OCI-LY3 (cell line): ENCODE data around the gene DPT.

Experiments used
- H2AFZ ChIP-seq: fragments of 200-600, 300-600 bp; shearing (Covaris generic); 2 replicates; pipeline ENCODE4 v1.6.0; 2014; ENCODE audit warnings: antibody characterized with exemption, low read depth, low read length
- H3K27ac ChIP-seq: fragments of 200-600, 300-600 bp; sonication (generic); 2 replicates; pipeline ENCODE4 v1.5.1; 2014; ENCODE audit warnings: mild to moderate bottlenecking, low read length, moderate library complexity, mixed read lengths
- H3K27me3 ChIP-seq: fragments of 200-600, 300-600 bp; sonication (generic); 2 replicates; pipeline ENCODE4 v1.6.1; 2014; ENCODE audit warnings: low read depth, low read length, mixed read lengths
- H3K36me3 ChIP-seq: fragments of 200-600, 300-600 bp; sonication (generic); replicated peaks from 2 replicates; pipeline ENCODE3; 2014; ENCODE audit warnings: low read depth, low read length, mixed read lengths
- H3K4me1 ChIP-seq: fragments of 300-600, 200-600 bp; sonication (generic); 2 replicates; pipeline ENCODE4 v1.6.1; 2014; ENCODE audit warnings: low read length, mixed read lengths
- H3K4me2 ChIP-seq: fragments of 200-600, 300-600 bp; sonication (generic); 2 replicates; pipeline ENCODE4 v1.6.1; 2014; ENCODE audit warnings: low read length, mixed read lengths
- H3K4me3 ChIP-seq: fragments of 300-600, 200-600 bp; sonication (generic); 2 replicates; pipeline ENCODE4 v1.5.1; 2014; ENCODE audit warnings: antibody characterized with exemption, mild to moderate bottlenecking, low read length, moderate library complexity
- H3K79me2 ChIP-seq: fragments of 300-600, 200-600 bp; shearing (Covaris generic); 2 replicates; pipeline ENCODE4 v1.6.1; 2014; ENCODE audit warnings: mild to moderate bottlenecking, low read length, mixed read lengths
- H3K9ac ChIP-seq: fragments of 300-600, 200-600 bp; shearing (Covaris generic); 2 replicates; pipeline ENCODE4 v1.6.0; 2014; ENCODE audit warnings: mild to moderate bottlenecking, low read length, moderate library complexity
- H3K9me3 ChIP-seq: fragments of 200-600, 300-600 bp; shearing (Covaris generic); 2 replicates; pipeline ENCODE4 v1.6.1; 2014; ENCODE audit warnings: low read length, mixed read lengths; ENCODE audit not compliant: insufficient read depth
- H4K20me1 ChIP-seq: fragments of 200-600, 300-600 bp; sonication (generic); 2 replicates; pipeline ENCODE4 v1.6.1; 2016; ENCODE audit warnings: low read length, mixed read lengths; ENCODE audit not compliant: insufficient read depth
- EZH2phosphoT487 ChIP-seq: fragments of 200-600 bp; shearing (Covaris generic); IDR thresholded peaks from 2 replicates; pipeline ENCODE4 v1.6.1; 2018; ENCODE audit warnings: antibody characterized with exemption, mixed run types, low read depth
- TF ChIP-seq, protein P1 (sequence below): fragments of 200-600, 300-600 bp; sonication (generic); IDR thresholded peaks from 2 replicates; pipeline ENCODE4 v1.5.1; 2014; ENCODE audit warnings: antibody characterized with exemption, low read length, low read depth

Gene DPT

DNA sequence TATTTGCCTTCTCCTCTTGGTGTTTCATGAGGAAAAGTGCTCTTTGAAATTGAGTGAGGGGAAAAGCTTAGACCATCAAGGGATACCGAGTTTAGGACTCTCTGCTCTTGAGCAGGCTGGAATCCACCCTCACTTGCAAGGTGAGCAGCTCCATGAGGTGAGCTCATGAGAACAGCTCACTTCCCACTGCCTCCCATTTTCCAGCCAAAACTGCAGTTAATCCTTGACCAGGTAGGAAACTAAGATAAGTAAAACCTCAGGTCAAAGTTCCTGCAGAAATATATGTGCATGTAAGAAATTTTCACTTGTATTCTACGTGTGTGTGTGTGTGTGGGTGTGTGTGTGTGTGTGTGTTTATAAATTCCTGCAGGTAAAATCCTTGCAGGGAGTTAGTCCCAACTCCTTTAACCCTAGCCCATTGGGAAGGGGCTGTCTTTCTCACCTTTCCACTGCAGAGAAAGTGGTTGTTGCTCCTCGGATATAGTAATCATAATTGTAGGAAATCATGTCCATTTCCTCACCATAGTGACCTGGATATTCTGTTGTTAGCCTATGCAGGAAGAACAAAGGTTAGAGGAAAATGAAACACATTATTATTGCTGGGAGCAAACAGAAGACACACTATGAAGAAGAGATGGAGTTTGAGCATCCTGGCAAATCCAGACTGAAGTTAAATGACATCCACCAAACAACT is 28.3 kb downstream of the DPT start:
- Histone ChIP-seq H3K27ac (no peak overlapping the region), H3K4me1 (no peaks in the 10 kb centered on the region), H4K20me1 (no peaks in the 10 kb centered on the region), H3K79me2 (no peaks in the 10 kb centered on the region), H2AFZ (no peak overlapping the region), H3K27me3 (peaks cover 3% of the 10 kb centered on the region; the same call in 1 of the 2 replicates), H3K36me3 (no peaks in the 10 kb centered on the region), H3K9ac (no peak overlapping the region), H3K9me3 (no peaks in the 10 kb centered on the region), H3K4me3 (no peak overlapping the region), H3K4me2 (no peak overlapping the region)
- TF ChIP-seq, protein P1, sequence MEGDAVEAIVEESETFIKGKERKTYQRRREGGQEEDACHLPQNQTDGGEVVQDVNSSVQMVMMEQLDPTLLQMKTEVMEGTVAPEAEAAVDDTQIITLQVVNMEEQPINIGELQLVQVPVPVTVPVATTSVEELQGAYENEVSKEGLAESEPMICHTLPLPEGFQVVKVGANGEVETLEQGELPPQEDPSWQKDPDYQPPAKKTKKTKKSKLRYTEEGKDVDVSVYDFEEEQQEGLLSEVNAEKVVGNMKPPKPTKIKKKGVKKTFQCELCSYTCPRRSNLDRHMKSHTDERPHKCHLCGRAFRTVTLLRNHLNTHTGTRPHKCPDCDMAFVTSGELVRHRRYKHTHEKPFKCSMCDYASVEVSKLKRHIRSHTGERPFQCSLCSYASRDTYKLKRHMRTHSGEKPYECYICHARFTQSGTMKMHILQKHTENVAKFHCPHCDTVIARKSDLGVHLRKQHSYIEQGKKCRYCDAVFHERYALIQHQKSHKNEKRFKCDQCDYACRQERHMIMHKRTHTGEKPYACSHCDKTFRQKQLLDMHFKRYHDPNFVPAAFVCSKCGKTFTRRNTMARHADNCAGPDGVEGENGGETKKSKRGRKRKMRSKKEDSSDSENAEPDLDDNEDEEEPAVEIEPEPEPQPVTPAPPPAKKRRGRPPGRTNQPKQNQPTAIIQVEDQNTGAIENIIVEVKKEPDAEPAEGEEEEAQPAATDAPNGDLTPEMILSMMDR: no peak
- no peak for TF ChIP-seq EZH2phosphoT487

DNA sequence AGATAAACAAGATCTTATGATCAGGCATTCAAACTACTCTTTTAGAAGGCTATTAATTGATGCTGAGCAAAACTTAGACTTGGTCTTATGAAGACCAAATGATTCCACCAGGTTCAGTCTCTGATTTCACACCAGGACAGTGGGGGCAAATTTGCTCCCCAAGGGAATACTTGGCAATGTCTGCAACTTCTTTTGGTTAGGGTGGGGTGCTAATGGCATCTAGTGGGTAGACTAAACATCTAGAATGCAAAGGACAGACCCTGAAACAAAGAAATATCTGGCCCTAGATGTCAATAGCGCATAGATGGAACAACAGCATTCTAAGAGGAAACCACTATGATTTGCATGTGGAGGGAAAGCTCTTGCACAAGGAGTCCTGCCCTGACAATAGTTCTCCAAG is 30.6 kb downstream of the DPT start:
- H2AFZ ChIP-seq: no peak overlapping the region
- no peaks in the 10 kb centered on the region for H3K9me3 ChIP-seq
- H3K79me2 ChIP-seq: no peaks in the 10 kb centered on the region
- H3K4me1 ChIP-seq: no peaks in the 10 kb centered on the region
- H3K27ac ChIP-seq: no peak overlapping the region
- TF ChIP-seq, protein P1: no peak
- TF ChIP-seq EZH2phosphoT487: no peak
- H4K20me1 ChIP-seq: no peaks in the 10 kb centered on the region
- no peaks in the 10 kb centered on the region for H3K27me3 ChIP-seq
- no peak overlapping the region for H3K4me2 ChIP-seq
- H3K4me3 ChIP-seq: no peak overlapping the region
- H3K36me3 ChIP-seq: no peaks in the 10 kb centered on the region
- no peak overlapping the region for H3K9ac ChIP-seq

DNA sequence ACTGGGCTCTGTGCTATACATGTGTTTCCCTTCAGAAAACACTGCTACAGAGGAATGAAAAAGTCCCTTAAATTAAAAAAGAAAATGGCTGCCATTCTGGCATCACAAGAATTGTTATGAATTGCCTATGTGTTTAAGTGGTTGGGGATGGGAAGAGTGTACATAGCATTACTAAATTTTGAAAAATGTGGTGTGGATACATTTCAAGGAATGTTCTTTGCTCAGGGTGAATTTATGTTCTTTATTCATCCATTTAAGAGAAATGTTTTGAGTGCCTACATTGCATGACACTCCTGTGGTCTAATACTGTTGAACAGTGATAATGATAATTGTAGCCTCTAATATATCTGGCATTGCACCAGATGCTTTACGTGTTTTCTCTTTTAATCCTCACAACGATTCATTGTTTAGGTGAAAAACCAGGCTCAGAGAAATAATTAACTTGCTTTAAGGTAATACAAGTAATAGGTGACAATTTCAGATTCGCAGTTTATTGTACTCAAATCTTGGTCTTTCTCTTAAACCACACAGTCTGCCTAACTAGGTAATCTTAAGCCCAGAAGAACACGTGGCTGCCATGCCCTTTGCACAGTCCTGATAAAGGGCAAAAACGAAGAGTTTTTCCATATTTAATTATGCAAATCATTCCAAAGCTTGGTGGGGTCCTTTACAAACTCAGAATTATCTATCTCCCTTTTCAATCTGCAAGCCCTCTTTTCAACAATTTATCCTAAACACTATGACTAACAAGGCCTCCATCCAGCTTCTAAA is 31.5 kb downstream of the DPT start:
- no peak for TF ChIP-seq EZH2phosphoT487
- TF ChIP-seq, protein P1: no peak

DNA sequence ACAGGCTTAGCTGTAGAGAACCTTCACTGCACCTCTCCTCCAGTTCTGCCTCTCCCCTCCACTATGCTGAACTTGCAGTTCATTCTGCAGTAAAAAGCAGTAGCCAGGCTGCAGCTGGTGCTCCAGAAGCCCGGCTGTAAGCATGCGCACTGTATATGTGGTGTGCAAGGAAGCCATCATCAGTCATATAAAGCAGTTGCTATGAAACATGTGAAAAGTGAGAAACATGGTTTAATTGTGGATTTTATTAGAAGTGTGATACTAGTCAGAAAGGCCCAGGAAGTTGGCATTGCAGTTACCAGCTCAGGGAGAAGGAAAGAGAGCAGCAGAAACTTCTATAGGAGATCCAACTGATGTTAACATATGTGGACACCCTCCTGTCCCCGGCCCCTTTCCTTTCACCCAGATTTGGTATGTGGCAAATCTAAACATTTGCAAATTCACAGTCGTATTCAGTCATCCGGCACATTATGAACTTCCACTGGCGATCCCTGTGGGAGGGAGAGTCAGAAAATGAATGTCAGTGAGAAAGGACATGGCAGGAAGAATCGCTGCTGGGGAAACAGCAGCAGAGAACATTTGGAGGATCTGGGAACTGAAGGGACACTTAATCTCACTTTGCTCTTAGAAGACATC is 32.8 kb downstream of the DPT start:
- Histone ChIP-seq H3K36me3 (no peaks in the 10 kb centered on the region), H3K4me1 (no peaks in the 10 kb centered on the region), H3K9ac (no peak overlapping the region), H3K4me2 (no peak overlapping the region), H3K27ac (no peak overlapping the region), H3K27me3 (no peaks in the 10 kb centered on the region), H3K9me3 (no peaks in the 10 kb centered on the region), H3K4me3 (no peak overlapping the region), H2AFZ (no peak overlapping the region), H3K79me2 (no peaks in the 10 kb centered on the region), H4K20me1 (no peaks in the 10 kb centered on the region)
- TF ChIP-seq EZH2phosphoT487: no peak
- TF ChIP-seq, protein P1: no peak

More for the DNA sequence above, 31.5 kb downstream of the DPT start:
- no peaks in the 10 kb centered on the region for H3K36me3 ChIP-seq
- no peak overlapping the region for H3K4me3 ChIP-seq
- no peaks in the 10 kb centered on the region for H3K27me3 ChIP-seq
- no peaks in the 10 kb centered on the region for H3K4me1 ChIP-seq
- no peak overlapping the region for H2AFZ ChIP-seq
- no peak overlapping the region for H3K4me2 ChIP-seq
- no peak overlapping the region for H3K27ac ChIP-seq
- H3K9ac ChIP-seq: no peak overlapping the region
- H3K79me2 ChIP-seq: no peaks in the 10 kb centered on the region
- H4K20me1 ChIP-seq: no peaks in the 10 kb centered on the region
- H3K9me3 ChIP-seq: no peaks in the 10 kb centered on the region
